Smooth muscle cell (in vitro differentiated cells): ENCODE results near the gene RRAGD. TPM values are rescaled to one million over a fixed set of nuclear protein-coding genes. Genes with fewer than 3 reads are reported as not detected.
A peak's percentile ranks its signal among the peaks of the same experiment; 100 is the strongest.

ENCODE experiments used
- DNase-seq: peaks from one replicate; lab custom pipeline; 2025; ENCODE audit not compliant: unreplicated experiment; lab: John Stamatoyannopoulos, UW
- H2AFZ ChIP-seq: fragments of 200-600 bp; sonication (generic); 2 replicates; pipeline ENCODE4 v1.6.0; 2016; ENCODE audit warnings: antibody characterized with exemption, low read depth, mild to moderate bottlenecking
- H3F3A ChIP-seq: fragments of 200-600 bp; sonication (generic); 2 replicates; pipeline ENCODE4 v1.6.0; 2017; ENCODE audit warnings: antibody characterized with exemption, low read depth
- H3K27ac ChIP-seq: fragments of 200-600 bp; sonication (generic); 2 replicates; pipeline ENCODE4 v1.5.1; 2016; ENCODE audit warnings: low read depth, mild to moderate bottlenecking
- H3K27me3 ChIP-seq: fragments of 200-600 bp; sonication (generic); 2 replicates; pipeline ENCODE4 v1.6.1; 2016; ENCODE audit warnings: low read depth, mild to moderate bottlenecking
- H3K36me3 ChIP-seq: fragments of 200-600 bp; sonication (generic); 2 replicates; pipeline ENCODE4 v1.5.1; 2016; ENCODE audit warnings: low read depth
- H3K4me1 ChIP-seq: fragments of 200-600 bp; sonication (generic); 2 replicates; pipeline ENCODE4 v1.5.1; 2016; ENCODE audit warnings: low read depth
- H3K4me2 ChIP-seq: fragments of 200-600 bp; sonication (generic); 2 replicates; pipeline ENCODE4 v1.6.0; 2016; ENCODE audit warnings: mild to moderate bottlenecking
- H3K4me3 ChIP-seq: fragments of 200-600 bp; sonication (generic); 2 replicates; pipeline ENCODE4 v1.5.1; 2016; ENCODE audit warnings: mild to moderate bottlenecking
- H3K79me2 ChIP-seq: fragments of 200-600 bp; sonication (generic); 2 replicates; pipeline ENCODE4 v1.6.0; 2016; ENCODE audit warnings: low read depth, mild to moderate bottlenecking
- H3K9ac ChIP-seq: fragments of 200-600 bp; sonication (generic); 2 replicates; pipeline ENCODE4 v1.6.0; 2016; ENCODE audit warnings: low read depth
- H3K9me3 ChIP-seq: fragments of 200-600 bp; sonication (generic); replicated peaks from 2 replicates; pipeline ENCODE4 v1.5.1; 2016; ENCODE audit warnings: low read depth
- H4K20me1 ChIP-seq: fragments of 200-600 bp; sonication (generic); 2 replicates; pipeline ENCODE4 v1.6.0; 2016; ENCODE audit warnings: low read depth
- WGBS: methylation state at CpG from one replicate; pipeline ENCODE4 v1.1.7; 2016; ENCODE audit warnings: low lambda C conversion rate; 5-methylcytosine and 5-hydroxymethylcytosine counted together
- polyA plus RNA-seq: library from polyadenylated mRNA; unstranded; fragments of >200 nt; fragmentation: Nextera tagmentation; extraction: Ambion mirVana; gene quantifications from 2 replicates; pipeline ENCODE4 v1.2.1, GENCODE V29; 2016
- total RNA-seq: library from RNA; depleted of rRNA; stranded (reverse); fragments of >200 nt; gene quantifications from 2 replicates; pipeline ENCODE4 v1.2.3, GENCODE V29; 2014
- TF ChIP-seq, protein P1 (sequence below): fragments of 200-600 bp; sonication (generic); IDR thresholded peaks from 2 replicates; pipeline ENCODE4 v1.5.1; 2017; ENCODE audit warnings: borderline replicate concordance, mild to moderate bottlenecking, antibody characterized with exemption; ENCODE audit not compliant: insufficient read depth, poor library complexity, severe bottlenecking

RRAGD gene
- total and polyA plus RNA-seq, 2 experiments from 2014 or later: 1.9 to 3.5 TPM

- H3K36me3 ChIP-seq: no peaks in the 10 kb centered on the region
- no peak overlapping the region for H3K4me2 ChIP-seq
- H3K4me3 ChIP-seq: no peak overlapping the region
- WGBS: 96% methylated on average over 2 of the region's 2 CpGs
- no peak overlapping the region for H2AFZ ChIP-seq
- peaks cover 19% of the 10 kb centered on the region for H3K79me2 ChIP-seq
- no peak overlapping the region for H3K9ac ChIP-seq
- no peaks in the 10 kb centered on the region for H3F3A ChIP-seq
- no peaks in the 10 kb centered on the region for H3K9me3 ChIP-seq
- DNase-seq: no peak
- H3K27me3 ChIP-seq: no peaks in the 10 kb centered on the region
- H4K20me1 ChIP-seq: peaks cover 15% of the 10 kb centered on the region
- no peak overlapping the region for H3K27ac ChIP-seq
- H3K4me1 ChIP-seq: peaks cover 19% of the 10 kb centered on the region
- TF ChIP-seq, protein P1, sequence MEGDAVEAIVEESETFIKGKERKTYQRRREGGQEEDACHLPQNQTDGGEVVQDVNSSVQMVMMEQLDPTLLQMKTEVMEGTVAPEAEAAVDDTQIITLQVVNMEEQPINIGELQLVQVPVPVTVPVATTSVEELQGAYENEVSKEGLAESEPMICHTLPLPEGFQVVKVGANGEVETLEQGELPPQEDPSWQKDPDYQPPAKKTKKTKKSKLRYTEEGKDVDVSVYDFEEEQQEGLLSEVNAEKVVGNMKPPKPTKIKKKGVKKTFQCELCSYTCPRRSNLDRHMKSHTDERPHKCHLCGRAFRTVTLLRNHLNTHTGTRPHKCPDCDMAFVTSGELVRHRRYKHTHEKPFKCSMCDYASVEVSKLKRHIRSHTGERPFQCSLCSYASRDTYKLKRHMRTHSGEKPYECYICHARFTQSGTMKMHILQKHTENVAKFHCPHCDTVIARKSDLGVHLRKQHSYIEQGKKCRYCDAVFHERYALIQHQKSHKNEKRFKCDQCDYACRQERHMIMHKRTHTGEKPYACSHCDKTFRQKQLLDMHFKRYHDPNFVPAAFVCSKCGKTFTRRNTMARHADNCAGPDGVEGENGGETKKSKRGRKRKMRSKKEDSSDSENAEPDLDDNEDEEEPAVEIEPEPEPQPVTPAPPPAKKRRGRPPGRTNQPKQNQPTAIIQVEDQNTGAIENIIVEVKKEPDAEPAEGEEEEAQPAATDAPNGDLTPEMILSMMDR: no peak
Measured at GRCh38 chr6:89355511-89356194, 56.4 kb downstream of the RRAGD start.

- Histone ChIP-seq H3K4me2 (peak overlapping the region; percentile 90), H3K9ac (peak overlapping the region; percentile 99), H3K4me3 (peak overlapping the region; percentile 97), H3K4me1 (peaks cover 22% of the 10 kb centered on the region), H3K27ac (peak overlapping the region; percentile 99), H3K27me3 (no peaks in the 10 kb centered on the region), H3K79me2 (peaks cover 37% of the 10 kb centered on the region), H3K9me3 (no peaks in the 10 kb centered on the region), H3K36me3 (no peaks in the 10 kb centered on the region), H3F3A (no peaks in the 10 kb centered on the region), H2AFZ (no peak overlapping the region), H4K20me1 (peaks cover 33% of the 10 kb centered on the region)
- no peak for DNase-seq
- WGBS: 85% methylated on average over 2 of the region's 2 CpGs
- TF ChIP-seq, protein P1: no peak
Measured at GRCh38 chr6:89353702-89354392, 58.2 kb downstream of the RRAGD start.

DNA sequence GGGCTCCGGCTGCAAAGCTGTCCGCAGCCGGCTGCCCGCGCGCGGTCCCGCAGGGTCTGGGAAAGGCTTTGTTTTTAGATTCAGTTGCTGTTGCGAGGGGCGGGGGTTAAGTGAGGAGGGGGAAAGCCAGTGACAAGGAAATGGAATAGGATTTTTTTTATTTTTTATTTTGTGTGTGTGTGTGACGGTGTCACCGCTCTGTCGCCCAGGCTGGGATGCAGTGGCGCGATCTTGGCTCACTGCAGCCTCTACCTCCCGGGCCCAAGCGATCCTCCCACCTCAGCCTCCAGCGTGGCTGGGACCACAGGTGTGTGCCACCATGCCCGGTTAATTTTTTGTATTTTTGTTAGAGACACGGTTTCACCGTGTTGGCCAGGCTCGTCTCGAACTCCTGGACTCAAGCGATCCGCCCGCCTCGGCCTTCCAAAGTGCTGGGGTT, 58.9 kb downstream of the RRAGD start:
- H3K27ac ChIP-seq: peak overlapping the region; percentile 99
- no peaks in the 10 kb centered on the region for H3K36me3 ChIP-seq
- H4K20me1 ChIP-seq: peaks cover 40% of the 10 kb centered on the region
- no peaks in the 10 kb centered on the region for H3K27me3 ChIP-seq
- H3K9me3 ChIP-seq: no peaks in the 10 kb centered on the region
- peaks cover 44% of the 10 kb centered on the region for H3K79me2 ChIP-seq
- H3K4me1 ChIP-seq: peaks cover 29% of the 10 kb centered on the region
- peak overlapping the region; percentile 90 for H3K4me2 ChIP-seq
- H2AFZ ChIP-seq: peak overlapping the region; percentile 64
- no peaks in the 10 kb centered on the region for H3F3A ChIP-seq
- peak overlapping the region; percentile 97 for H3K4me3 ChIP-seq
- peak overlapping the region; percentile 99 for H3K9ac ChIP-seq
- DNase-seq: no peak
- TF ChIP-seq, protein P1: no peak
- WGBS: 51% methylated on average over 27 of the region's 27 CpGs
